HCEC 1CT (cell line): Measurements from ENCODE around the gene PTRH1.

Source experiments
- DNase-seq: peaks from one replicate; pipeline ENCODE4 v3.0.0-alpha.2; 2017

PTRH1 gene

GRCh38 chr9:127720031-127720864, 4.8 kb upstream of the PTRH1 start:
- no peak for DNase-seq

DNA sequence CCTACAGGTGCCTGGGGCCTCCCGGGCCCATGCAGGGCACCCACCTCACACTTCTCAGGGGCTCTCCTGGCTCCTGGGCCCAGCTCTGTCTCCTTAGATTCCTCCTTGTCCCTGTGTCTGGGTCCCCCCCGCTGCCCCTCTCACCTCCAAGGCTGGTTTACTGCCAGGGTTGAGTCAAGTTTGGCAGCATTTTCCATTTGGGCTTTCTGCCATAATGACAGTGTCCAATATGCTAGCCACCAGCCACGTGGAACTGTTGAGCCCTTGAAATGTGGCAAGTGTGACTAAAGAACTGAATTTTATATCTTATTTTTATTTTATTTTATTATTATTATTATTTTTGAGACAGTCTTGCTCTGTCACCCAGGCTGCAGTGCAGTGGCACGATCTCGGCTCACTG, 2.3 kb upstream of the PTRH1 start:
- no peak for DNase-seq

- no peak for DNase-seq
Measured at GRCh38 chr9:127716412-127716811, 949 bp upstream of the PTRH1 start.

- DNase-seq = no peak
Measured at GRCh38 chr9:127714951-127715469, 453 bp downstream of the PTRH1 start.

DNA sequence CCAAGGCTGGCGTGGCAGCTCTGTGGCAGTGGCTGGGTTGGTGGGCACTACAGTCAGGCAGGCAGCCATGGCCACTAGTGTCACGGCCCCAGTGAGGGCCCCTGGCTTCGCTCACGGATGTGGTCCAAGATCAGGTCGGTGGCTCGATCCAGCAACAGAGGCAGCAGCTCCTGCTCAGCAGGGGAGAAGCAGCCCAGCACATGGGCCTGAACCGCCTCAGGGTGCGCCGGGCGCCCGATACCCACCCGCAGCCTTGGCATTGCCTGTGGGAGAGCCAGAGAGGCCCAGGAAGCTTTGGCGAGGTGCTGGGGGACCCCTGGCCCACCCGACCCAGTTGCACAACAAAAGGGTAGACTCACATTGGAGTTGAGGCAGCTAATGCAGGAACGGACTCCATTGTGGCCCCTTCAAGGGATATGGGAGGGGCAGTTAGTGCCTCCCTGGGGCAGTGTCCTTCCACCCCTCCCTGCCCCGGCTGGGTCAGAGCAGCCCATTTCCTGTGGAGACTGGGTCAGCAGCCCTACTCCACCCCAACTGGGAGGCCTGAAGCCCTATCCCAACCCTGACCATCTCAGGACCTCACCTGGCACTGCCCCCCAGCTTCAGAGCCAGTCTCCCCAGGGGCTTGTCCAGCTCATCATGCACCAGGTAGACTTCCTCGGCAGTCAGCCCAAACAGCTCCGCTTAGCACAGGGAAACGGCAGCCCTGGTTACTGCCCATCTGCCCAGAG, 1.3 kb downstream of the PTRH1 start:
- DNase-seq = no peak

GRCh38 chr9:127712867-127713266, 2.6 kb downstream of the PTRH1 start:
- no peak for DNase-seq

- no peak for DNase-seq
Measured at GRCh38 chr9:127712371-127712770, 3.1 kb downstream of the PTRH1 start.

- no peak for DNase-seq
Measured at GRCh38 chr9:127711831-127712274, 3.6 kb downstream of the PTRH1 start.

GRCh38 chr9:127711226-127711701, 4.2 kb downstream of the PTRH1 start:
- DNase-seq = no peak

DNA sequence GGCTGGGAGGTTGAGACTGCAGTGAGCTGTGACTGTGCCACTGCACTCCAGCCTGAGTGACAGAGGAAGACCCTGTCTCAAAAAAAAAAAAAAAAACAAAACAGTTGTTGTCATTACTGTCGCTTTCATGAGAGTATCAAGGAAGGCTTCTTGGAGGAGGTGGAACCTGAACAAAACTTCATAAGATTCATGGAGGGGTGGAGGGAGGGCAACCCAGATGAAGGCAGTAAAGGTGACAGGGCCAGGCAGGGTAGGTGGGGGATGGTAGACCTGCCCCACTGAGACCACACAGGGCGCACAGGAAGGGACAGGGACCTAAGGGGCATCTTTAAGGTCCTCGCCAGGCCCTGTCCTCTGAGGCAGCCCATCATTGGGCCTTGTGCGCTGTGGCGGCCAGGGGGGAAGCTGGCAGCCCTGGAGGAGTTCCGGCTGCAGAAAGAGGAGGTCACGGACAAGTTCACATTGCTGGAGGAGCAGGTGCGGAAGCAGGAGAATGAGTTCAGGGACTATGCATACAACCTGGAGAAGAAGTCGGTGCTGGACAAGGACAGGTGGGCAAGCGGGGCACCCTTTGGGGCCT, 5.2 kb downstream of the PTRH1 start:
- no peak for DNase-seq

GRCh38 chr9:127708952-127709587, 6.4 kb downstream of the PTRH1 start:
- no peak for DNase-seq

GRCh38 chr9:127707766-127708165, 7.7 kb downstream of the PTRH1 start:
- no peak for DNase-seq

DNA sequence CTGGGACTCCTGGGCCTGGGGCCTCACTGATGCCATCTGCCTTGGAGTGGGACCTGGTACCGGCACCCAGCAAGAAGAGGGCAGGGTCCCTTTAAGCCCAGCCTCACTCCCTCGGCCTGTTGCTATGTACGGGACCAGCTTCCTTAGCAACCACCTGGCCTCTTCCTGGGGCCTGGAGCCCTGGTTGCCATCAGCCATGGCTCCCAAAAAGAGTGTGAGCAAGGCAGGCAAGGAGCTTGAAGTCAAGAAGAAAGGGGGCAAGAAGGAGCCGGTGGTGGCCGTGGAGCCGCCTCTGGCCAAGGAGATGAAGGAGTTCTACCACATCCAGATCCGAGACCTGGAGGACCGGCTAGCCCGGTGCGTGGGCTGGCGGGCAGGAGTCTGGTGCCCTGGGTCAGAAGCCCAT, 8.6 kb downstream of the PTRH1 start, which contains the start of gene CFAP157:
Gene CFAP157 (plus strand): TSS at position 153 of the 406 bp plus-strand sequence. CDS start 44 bp downstream, at position 197.
- no peak for DNase-seq

- no peak for DNase-seq
Measured at GRCh38 chr9:127705577-127706379, 9.7 kb downstream of the PTRH1 start.

GRCh38 chr9:127703289-127703946, 12.0 kb downstream of the PTRH1 start:
- no peak for DNase-seq

DNA sequence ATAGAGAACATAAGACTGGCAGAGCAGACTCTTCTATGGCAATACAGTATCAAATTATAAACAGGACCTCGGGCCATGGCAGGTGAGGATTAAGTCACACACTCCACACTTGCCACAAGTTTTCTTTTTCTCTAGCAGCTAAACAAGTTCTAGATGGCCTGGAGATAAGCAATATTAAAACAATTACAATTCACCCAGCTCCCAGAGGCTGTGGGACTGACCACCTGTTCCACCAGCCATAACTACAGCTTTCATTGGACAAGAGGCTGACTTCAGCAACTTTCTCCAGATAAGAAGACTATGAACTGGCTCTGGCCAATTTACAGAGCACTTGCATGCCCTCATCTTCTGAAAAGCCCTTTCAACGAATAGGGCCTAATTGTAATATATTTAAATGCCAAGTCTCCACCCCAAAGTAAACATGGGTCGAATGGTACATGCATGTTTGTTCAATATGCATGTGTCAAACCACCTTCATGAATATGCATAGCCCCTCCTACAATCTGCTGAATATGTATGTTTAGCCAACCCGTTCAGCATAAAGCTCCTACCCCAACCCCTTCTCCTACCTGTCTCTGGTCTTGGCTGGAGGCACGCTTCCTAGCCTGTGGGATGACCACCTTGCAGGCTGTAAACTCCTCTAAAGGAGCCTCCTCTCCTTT, 14.7 kb downstream of the PTRH1 start:
- DNase-seq = no peak

GRCh38 chr9:127700140-127700539, 15.3 kb downstream of the PTRH1 start:
- no peak for DNase-seq

DNA sequence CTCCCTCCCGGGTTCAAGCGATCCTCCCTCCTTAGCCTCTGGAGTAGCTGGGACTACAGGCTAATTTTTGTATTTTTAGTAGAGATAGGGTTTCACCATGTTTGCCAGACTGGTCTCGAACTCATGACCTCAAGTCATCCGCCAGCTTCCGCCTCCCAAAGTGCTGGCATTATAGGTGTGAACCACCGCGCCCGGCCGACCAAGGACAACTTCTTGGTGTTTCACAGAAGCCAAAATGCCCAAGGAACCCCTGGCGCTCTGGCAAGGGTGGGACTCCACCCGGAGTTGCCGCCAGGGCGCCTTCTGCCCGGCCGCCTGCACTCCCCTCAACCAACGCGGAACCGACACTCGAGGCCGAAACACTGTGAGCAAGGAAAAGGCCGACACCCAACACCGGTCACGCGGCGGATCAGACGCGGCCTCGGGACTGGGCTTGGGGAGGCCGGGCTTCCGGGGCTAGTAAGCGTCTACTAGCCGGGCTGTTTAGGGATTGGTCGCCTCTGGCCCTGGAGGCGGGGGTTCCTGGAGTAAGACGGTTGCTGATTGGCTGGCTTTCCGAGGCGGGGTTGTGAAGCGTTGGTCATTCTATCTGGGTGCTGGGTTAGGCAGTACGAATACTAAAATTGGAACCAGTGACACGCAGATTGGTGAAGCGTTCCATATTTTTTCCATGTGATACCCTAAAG, 16.3 kb downstream of the PTRH1 start:
- DNase-seq = peak; percentile 11

DNA sequence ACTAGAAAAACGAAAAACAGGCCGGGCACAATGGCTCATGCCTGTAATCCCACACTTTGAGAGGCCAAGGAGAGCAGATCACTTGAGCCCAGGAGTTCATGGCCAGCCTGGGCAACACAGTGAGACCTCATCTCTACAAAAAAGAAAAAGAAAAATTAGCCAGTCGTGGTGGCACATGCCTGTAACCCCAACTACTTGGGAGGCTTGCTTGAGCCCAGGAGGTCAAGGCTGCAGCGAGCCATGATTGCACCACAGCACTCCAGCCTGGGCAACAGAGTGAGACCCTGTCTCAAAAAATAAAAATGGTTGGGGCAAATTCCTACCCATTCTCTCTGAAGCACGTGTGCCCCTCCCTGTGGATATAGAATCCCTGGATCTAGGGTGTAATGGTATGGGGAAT, 17.1 kb downstream of the PTRH1 start:
- DNase-seq = no peak

DNA sequence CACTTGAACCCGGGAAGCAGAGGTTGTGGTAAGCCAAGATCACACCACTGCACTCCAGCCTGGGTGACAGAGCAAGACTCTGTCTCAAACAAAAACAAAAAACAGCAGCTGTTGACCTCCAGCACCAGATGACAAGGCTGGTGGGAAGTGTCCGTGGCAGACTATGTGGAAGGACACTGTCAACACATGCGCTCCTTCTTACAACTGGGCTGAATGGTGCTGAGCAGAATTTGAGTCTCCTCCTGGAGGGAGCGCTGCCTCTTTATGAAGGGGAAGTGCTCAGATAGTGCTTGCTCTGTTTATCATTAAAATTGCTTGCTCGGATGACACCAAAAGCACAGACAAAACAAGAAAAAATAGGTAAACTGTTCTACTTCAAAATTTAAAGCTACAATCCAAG, 17.9 kb downstream of the PTRH1 start:
- no peak for DNase-seq
